ENCODE data around the gene FIG4.

FIG4 gene

GRCh38 chr6:109762769-109763441, 71.8 kb downstream of the FIG4 start:
- in situ Hi-C loops (cut with HindIII; ENCODE audit: low sequenced_read_pairs), result no loop called here
- H3K4me3 ChIP-seq (ENCODE audit: low read depth, low read length), result no peak overlapping the region
- no peak for DNase-seq (ENCODE audit: low read depth)
- TF ChIP-seq CTCF (IDR thresholded peaks at IDR 0.05; ENCODE audit: low read depth, low read length, missing control alignments), result no peak

- H3K4me3 ChIP-seq (ENCODE audit: low read depth, low read length), result no peak overlapping the region
- TF ChIP-seq CTCF (IDR thresholded peaks at IDR 0.05; ENCODE audit: low read depth, low read length, missing control alignments), result no peak
- DNase-seq (ENCODE audit: low read depth), result no peak
- in situ Hi-C loops (cut with HindIII; ENCODE audit: low sequenced_read_pairs), result no loop called here
Measured at GRCh38 chr6:109766167-109766566, 75.1 kb downstream of the FIG4 start.

GRCh38 chr6:109767961-109768360, 76.9 kb downstream of the FIG4 start:
- H3K4me3 ChIP-seq (ENCODE audit: low read depth, low read length), result no peak overlapping the region
- no peak for DNase-seq (ENCODE audit: low read depth)
- in situ Hi-C loops (cut with HindIII; ENCODE audit: low sequenced_read_pairs), result no loop called here
- no peak for TF ChIP-seq CTCF (IDR thresholded peaks at IDR 0.05; ENCODE audit: low read depth, low read length, missing control alignments)

- DNase-seq (ENCODE audit: low read depth), result no peak
- H3K4me3 ChIP-seq (ENCODE audit: low read depth, low read length), result no peak overlapping the region
- no peak for TF ChIP-seq CTCF (IDR thresholded peaks at IDR 0.05; ENCODE audit: low read depth, low read length, missing control alignments)
- in situ Hi-C loops (cut with HindIII; ENCODE audit: low sequenced_read_pairs), result no loop called here
Measured at GRCh38 chr6:109768485-109768884, 77.4 kb downstream of the FIG4 start.

- no peak overlapping the region for H3K4me3 ChIP-seq (ENCODE audit: low read depth, low read length)
- in situ Hi-C loops (cut with HindIII; ENCODE audit: low sequenced_read_pairs), result no loop called here
- DNase-seq (ENCODE audit: low read depth), result no peak
- no peak for TF ChIP-seq CTCF (IDR thresholded peaks at IDR 0.05; ENCODE audit: low read depth, low read length, missing control alignments)
Measured at GRCh38 chr6:109769213-109769612, 78.1 kb downstream of the FIG4 start.

GRCh38 chr6:109770047-109770446, 79.0 kb downstream of the FIG4 start:
- no peak overlapping the region for H3K4me3 ChIP-seq (ENCODE audit: low read depth, low read length)
- TF ChIP-seq CTCF (IDR thresholded peaks at IDR 0.05; ENCODE audit: low read depth, low read length, missing control alignments), result no peak
- in situ Hi-C loops (cut with HindIII; ENCODE audit: low sequenced_read_pairs), result no loop called here
- no peak for DNase-seq (ENCODE audit: low read depth)
